Astrocyte (in vitro differentiated cells and primary cell): Measurements from ENCODE around the gene CRADD.

Experiments
- CTCF ChIP-seq: IDR thresholded peaks from 2 replicates; pipeline ENCODE4 v1.5.1; 2011; ENCODE audit warnings: low read depth, mild to moderate bottlenecking, inconsistent platforms, low read length, moderate library complexity; ENCODE audit not compliant: insufficient read depth
- EZH2 ChIP-seq: IDR thresholded peaks from 2 replicates; pipeline ENCODE4 v1.6.1; 2012; ENCODE audit warnings: mild to moderate bottlenecking, low read length, inconsistent platforms; ENCODE audit not compliant: insufficient read depth

GRCh38 chr12:93663729-93664084 lies 13.5 kb upstream of the CRADD start:
- TF ChIP-seq CTCF: no peak
- no peak for TF ChIP-seq EZH2
